Thoracic aorta endothelial cell (primary cell): ENCODE data around the gene CDC14A. TPM values are rescaled to one million over a fixed set of nuclear protein-coding genes. Genes with fewer than 3 reads are reported as not detected.

Experiments used
- total RNA-seq: library from RNA; depleted of rRNA; stranded (reverse); fragments of >200 nt; gene quantifications from 2 replicates; pipeline ENCODE4 v1.2.3, GENCODE V29; 2012

CDC14A gene, protein sequence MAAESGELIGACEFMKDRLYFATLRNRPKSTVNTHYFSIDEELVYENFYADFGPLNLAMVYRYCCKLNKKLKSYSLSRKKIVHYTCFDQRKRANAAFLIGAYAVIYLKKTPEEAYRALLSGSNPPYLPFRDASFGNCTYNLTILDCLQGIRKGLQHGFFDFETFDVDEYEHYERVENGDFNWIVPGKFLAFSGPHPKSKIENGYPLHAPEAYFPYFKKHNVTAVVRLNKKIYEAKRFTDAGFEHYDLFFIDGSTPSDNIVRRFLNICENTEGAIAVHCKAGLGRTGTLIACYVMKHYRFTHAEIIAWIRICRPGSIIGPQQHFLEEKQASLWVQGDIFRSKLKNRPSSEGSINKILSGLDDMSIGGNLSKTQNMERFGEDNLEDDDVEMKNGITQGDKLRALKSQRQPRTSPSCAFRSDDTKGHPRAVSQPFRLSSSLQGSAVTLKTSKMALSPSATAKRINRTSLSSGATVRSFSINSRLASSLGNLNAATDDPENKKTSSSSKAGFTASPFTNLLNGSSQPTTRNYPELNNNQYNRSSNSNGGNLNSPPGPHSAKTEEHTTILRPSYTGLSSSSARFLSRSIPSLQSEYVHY
- total RNA-seq = 35.1 and 36.0 TPM in 2 replicates

DNA sequence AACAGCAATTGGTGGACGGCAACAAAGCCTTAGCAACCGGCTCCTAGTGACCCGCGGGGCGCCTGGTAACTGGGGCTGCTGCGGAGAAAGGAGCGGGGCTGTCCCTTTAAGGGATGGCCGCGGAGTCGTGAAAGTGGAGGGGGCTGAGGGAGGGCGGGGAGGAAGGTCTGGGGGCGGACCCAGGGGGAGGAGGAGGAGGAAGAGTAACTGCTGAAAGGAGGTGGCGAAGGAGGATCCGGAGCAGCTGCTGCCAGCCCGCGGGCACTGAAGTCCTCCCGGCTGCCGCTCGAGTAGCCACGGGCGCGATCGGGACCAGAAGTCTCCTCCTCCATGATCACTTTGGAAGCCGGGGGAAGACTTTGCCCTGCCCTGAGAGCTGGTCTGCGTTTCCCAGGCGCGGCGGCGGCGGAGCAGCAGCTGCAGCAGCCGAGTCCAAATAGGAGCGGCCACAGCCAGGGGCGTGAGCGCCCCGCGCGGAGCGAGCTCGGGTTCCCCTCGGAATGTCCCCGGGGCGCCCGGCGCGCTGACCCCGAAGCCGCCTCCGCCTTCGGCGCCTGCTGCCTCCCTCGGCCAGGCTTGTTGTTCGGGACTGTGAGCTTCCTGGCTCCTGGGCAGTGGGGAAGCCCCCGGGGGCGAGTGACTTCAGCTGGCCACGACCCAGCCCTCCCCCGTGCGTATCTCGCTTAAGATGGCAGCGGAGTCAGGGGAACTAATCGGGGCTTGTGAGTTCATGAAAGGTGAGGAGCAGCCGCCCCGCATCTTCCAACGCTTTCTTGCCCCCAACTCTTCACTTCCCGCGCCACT, at the start of gene CDC14A:
Gene CDC14A, plus strand, starts transcription at position 240 of the 804 bp plus-strand sequence. Its CDS starts 449 bp downstream, at position 689.

Other genes with a start within 250 kb of the CDC14A start
- 7.6 and 12.9 TPM in 2 replicates for gene SASS6, start 219.6 kb upstream of the CDC14A start, total RNA-seq
- gene TRMT13, start 219.3 kb upstream of the CDC14A start, total RNA-seq = 20.2 and 21.7 TPM in 2 replicates
- gene LRRC39, start 174.2 kb upstream of the CDC14A start, total RNA-seq = 0.43 and 0.53 TPM in 2 replicates
- 8.4 and 9.6 TPM in 2 replicates for gene DBT, start 102.7 kb upstream of the CDC14A start, total RNA-seq
- gene RTCA, start 86.3 kb upstream of the CDC14A start, total RNA-seq = 63.2 and 70.9 TPM in 2 replicates
- under 0.01 and 0.22 TPM in 2 replicates for gene GPR88, start 185.6 kb downstream of the CDC14A start, total RNA-seq